COLO668 (cell line): ENCODE data around the gene MSANTD7.
A peak's percentile ranks its signal among the peaks of the same experiment; 100 is the strongest.
"Not testable (repeated sequence)": the region's sequence is repeated elsewhere in the genome, so short reads cannot be mapped to it uniquely, and the experiment has no call there.

Experiments
- DNase-seq: peaks from one replicate; lab custom pipeline; 2025; ENCODE audit not compliant: unreplicated experiment; lab: John Stamatoyannopoulos, UW

Gene MSANTD7

DNA sequence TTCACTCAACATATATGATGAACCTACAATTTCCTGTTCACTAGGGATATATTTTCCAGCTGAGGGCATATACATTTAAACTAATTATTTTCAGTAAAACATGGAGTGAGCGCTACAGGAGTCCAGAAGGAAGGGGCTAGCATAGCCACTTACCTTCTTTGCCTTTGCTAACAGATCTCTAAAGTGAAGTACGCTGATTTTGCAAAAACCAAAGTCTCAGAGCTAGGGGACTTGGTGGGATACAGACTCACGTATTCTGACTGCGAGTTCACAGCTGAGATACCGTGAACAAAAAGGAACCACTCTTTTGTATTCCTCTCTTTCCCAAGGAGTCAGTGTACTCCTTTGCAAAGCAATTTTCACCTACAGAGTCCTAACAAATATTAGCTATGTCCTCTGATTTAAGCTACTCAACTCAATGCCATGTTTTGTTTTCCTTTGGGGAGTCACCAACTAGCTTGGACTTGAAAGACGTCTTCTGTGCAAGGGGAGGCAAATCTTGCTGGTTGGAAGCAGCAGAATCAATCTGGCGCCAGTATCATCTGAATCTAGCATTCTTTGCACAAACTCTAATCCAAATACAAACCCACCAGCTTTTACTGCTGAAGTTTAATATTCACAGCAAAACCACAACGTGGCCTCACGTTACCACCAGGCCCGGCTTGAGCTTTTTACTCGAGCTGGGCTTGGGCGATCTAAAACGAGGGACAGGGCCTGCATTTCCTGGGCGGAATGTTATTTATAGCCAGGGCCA lies 926 bp upstream of the MSANTD7 start:
- no peak for DNase-seq

DNA sequence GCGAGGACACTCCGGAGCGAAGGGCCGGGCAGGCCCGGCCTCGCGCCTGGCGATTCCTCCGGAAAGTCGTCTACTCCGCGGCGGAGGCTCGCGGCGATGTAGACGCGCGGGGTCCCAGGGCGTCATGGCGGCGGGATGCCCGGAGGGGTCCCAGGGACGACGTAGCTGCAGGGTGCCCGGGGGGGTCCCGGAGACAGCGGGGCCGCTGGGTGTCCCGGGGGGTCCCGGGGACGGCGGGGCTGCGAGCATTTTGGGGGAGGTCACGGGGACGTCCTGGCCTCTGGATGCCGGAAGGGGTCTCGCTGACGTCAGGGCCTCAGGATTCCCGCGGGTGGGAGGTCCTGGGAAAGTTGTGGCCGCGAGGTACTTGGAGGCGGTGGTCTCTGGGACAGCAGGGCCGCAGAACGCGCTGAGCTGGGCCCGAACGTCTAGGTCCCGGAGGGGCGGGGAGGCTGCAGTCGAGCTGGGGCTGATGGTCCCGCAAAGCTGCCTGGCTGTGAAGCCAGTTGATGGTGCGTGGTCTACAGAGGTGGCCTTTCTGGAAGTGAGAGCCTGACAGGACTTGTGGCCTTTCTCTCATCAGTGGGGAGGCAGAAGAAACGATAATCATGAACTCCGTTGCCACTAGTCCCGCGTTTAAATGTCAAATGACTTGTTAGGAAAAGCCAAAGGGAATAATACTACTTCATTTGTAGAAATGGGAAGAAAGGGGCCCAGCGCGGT lies 637 bp downstream of the MSANTD7 start:
- peak; percentile 24 for DNase-seq

DNA sequence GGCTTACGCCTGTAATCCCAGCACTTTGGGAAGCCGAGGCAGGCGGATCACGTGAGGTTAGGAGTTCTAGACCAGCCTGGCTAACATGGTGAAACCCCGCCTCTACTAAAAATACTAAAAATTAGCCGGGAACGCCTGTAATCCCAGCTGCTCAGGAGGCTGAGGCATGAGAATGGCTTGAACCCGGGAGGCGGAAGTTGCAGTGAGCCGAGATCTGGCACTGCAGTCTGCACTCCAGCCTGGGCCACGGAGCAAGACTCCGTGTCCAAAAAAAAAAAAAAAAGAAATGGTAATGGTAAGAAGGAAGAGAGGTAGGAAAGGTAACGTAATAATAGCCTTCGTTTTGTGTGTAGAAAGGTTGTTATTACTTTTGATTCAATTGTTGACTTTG lies 1.2 kb downstream of the MSANTD7 start:
- peak; percentile 13 for DNase-seq

DNA sequence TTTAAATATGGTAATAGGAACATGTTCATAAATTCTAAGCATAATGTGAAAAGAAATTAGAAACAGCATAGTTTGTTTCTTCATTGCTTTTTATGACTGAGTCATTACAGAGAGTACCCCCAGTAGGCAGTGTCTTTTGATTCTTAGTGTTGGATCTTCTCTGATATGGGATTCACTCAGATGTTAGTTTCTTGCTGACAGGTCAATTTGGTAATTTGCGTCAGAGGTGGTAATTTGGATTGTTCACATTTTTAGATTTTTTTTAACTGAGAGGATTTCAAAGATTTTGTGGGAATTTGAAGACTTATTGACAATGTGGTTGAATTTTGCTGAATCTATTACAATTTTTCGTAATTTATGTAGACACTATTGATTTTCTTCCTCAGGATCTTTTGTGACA lies 2.1 kb downstream of the MSANTD7 start:
- DNase-seq = no peak

DNA sequence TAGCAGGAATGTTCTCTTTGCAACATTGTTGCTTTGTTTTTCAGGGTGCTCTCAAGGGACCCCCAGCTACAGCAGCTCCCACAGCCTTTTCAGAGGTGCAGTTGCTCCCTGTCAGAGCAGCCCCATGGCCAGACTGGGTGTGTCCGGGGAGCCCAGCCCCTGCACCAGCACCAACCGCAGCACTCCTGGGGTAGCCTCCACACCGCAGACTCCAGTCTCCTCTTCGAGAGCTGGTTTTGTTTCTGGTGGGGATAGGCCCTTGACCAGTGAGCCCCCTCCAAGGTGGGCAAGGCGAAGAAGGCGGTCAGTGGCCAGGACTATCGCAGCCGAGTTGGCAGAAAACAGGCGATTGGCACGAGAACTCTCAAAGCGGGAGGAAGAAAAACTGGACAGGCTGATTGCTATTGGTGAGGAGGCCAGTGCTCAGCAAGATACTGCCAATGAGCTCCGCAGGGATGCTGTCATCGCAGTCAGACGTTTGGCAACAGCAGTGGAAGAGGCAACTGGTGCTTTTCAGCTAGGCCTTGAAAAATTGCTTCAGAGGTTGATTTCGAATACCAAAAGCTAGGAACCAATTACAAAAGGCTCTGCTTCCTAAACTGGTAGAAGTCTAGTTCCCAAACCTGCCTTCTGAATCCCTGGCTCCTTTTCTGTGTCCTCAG lies 5.4 kb downstream of the MSANTD7 start:
- no peak for DNase-seq

DNA sequence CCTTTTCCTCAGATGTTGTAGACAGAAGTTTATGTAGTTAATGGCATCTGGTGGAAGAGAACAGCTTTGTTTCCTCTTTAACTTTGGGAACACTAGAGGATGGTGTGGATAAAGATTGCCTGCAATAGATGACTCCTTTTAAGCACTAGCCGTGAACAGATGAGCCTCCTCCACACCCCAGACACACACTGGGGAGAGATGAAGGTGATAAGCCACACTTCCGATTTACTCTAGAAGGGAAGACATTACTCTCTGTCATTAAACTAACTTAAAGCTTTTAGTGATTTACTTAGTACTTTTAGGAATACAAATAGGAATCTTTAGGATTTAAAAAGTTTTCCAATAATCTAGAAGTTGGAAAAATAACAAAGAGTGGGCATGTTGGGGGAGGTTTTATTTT lies 6.8 kb downstream of the MSANTD7 start:
- DNase-seq = no peak

DNA sequence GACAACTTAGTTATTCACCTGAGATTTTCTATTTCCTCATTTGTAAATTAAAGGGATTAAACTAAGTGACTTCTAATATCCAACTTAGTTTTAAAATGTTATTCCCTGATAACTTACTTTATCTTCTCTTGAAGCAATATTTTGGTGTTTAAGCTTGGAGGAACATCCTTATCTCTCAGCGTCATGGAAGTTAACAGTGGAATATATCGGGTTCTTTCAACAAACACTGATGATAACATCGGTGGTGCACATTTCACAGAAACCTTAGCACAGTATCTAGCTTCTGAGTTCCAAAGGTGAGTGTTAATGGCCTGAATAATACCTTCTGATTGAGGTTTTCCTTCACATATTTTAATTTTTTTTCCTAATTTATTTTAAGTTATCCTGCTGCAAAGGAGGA lies 14.1 kb downstream of the MSANTD7 start:
- DNase-seq = no peak

DNA sequence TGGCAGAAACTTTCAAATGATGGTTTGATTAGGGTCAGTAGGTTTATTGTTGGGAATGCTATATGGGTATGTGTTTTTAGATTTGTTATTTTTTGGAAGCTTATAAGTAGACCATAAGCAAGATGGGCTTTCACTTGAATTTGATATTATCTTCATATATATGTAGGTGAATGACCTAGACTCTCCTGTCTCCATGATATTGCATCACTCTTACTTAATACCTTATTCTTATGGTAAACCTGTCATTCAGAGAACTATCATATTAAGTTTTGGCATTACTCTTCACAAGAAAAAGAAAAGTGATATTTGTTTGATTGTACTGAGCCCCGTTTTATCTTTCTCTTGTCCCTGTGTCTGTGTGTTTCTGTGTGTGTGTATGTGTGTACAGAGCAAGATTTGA lies 17.3 kb downstream of the MSANTD7 start:
- DNase-seq = no peak

DNA sequence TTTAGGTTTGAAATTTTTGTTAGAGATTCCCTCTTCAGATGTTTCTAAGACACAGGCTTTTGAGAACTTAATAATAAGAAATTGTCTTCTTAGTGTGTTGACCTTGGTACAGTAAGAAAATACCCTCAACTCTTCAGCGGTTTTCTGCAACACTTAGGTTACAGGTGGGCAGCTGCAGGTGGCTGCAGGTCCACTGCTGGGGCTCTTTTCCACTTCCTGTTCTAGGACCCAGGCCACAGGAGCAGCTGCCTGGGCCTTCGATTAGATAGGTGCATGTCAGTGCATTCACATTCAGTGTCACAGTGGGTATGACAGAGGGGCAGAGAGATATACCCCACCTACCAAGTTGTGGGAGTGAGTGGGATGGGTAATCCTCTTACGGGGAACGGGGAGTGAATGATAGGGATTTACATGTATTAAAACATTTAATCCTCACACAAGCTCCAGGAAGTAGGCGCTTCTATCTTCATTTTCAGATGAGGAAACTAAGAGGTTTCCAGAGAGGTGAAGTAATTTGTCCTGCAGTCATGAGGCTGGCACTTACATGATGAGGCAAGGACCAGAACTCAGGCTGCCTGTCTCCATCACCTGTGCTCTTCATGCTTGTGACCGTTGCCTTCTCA lies 20.3 kb downstream of the MSANTD7 start:
- no peak for DNase-seq

DNA sequence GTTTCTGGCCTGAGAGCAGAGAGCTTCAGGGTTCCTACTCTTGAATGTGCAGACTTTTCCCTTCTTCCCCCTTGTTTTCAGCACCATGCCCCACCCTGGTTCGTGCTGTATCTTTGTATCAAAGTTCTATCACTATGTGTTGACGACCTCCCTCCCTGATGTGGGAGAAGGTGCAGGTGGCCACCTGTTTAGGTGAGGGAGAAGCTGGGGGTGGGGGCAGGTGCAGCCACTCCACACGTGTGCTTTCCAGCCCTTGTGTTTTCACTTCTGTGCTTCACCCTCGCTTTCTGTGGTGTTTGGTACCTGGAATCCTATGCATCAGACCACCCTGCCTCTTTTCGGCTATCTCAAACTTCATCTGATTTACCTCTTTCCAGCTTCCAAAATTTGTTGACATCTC lies 20.9 kb downstream of the MSANTD7 start:
- DNase-seq = no peak

DNA sequence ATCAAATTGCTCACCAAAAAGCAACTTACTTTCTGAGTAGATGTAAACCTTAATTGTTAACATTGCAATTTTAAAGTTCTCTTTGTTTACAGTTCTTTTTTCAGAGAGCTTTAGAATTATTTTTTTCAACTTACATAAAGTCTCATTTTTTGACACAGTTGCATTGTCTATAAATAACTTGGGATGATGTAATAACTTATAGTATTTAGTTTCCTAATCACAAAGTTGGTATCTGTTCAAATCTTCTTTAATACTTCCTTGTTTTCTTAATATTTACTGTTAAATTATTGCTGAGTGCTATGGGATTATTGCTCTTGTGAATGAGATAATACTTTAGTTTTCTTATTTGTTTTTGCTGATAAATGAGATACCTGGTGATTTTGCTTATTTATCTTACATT lies 21.7 kb downstream of the MSANTD7 start:
- DNase-seq = no peak

DNA sequence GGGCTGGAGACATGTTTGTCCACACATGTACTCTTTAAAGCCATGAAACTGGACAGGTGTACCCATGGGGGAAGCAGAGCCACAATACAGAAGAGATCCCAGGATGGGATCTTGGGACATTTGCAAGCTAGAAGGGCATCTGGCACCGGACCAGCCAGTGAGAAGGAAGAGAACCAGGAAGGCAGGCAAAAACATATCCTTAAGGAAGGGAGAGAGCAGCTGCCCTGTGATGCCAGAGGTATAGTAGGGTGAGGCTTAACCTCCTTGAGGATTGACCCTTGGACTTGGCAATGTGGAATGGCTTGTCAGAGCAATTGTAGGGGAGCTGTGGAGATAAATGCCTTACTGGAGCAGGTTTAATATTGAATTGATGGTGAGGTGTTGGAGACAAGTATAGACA lies 22.7 kb downstream of the MSANTD7 start:
- no peak for DNase-seq

DNA sequence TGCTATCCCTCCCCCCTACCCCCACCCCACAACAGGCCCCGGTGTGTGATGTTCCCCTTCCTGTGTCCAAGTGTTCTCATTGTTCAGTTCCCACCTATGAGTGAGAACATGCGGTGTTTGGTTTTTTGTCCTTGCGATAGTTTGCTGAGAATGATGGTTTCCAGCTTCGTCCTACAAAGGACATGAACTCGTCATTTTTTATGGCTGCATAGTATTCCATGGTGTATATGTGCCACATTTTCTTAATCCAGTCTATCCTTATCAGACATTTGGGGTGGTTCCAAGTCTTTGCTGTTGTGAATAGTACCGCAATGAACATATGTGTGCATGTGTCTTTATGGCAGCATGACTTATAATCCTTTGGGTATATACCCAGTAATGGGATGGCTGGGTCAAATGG lies 26.4 kb downstream of the MSANTD7 start:
- DNase-seq = not testable (repeated sequence)

DNA sequence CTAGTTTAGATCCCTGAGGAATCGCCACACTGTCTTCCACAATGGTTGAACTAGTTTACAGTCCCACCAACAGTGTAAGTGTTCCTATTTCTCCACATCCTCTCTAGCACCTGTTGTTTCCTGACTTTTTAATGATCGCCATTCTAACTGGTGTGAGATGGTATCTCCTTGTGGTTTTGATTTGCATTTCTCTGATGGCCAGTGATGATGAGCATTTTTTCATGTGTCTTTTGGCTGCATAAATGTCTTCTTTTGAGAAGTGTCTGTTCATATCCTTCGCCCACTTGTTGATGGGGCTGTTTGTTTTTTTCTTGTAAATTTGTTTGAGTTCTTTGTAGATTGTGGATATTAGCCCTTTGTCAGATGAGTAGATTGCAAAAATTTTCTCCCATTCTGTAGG lies 26.8 kb downstream of the MSANTD7 start:
- not testable (repeated sequence) for DNase-seq

DNA sequence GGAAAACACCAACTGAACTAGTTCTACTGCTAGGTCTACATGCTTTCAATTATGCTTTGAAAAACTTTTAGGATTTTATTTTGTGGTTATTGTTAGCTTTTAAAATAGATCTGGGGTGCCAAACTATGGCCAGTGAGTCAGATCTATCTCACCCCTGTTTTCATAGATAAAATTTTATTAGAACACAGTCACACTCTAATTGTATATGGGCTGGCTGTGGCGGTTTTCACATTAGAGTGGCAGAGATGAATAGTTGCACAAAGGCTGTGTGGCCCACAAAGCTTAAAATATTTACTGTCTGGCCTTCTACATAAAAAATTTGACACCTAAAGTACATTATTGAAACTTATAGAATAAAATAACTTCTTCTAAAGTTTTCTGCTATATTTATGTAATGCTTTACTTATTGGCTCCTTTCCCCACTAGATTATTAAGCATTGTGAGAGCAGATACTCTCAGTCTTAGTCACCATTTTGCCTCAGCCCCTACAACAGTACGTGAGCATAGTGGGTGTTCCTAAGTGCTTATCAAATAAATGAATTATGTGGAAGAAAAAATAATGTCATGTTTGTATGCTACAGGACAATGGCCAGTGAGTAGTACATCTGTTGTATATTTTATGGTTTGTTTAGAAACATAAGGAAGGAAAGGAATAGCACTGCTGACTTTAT lies 35.1 kb downstream of the MSANTD7 start:
- no peak for DNase-seq

DNA sequence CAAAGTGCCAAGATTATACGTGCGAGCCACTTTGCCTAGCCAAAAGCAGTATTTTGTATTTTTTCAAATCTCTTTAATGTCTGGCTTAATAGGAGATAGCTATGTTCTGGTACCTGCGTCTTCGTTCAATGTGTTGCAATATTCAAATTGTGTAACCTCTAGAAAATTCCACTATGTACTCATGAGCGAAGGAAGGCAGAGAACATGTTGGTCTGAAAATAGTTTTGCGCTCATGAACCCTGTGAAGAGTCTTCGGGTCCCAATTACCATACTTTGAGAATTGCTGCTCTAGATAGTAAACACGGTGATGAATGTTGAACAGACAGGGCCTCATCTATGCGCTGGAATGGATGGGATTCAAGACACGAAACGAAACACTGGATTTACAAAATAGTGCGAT lies 37.8 kb downstream of the MSANTD7 start:
- no peak for DNase-seq

DNA sequence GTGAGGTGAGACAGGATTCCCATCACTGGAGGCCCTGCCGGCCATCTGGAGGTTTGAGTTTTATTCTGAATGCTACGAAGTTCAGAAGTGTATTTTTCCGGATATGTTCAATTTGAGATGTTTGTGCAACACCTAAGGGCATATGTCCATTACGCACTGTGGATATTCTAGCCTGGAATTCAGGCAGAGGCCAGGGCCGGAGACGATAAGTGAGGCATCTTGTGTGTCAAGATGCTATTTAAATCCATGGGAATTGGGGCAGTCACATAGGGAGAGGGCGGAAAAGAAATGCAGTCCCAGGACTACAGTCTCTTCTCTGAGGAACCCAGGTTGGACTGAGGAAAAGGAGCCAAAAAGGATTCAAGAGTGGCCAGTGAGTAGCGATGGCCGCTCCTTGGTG lies 38.7 kb downstream of the MSANTD7 start:
- no peak for DNase-seq

DNA sequence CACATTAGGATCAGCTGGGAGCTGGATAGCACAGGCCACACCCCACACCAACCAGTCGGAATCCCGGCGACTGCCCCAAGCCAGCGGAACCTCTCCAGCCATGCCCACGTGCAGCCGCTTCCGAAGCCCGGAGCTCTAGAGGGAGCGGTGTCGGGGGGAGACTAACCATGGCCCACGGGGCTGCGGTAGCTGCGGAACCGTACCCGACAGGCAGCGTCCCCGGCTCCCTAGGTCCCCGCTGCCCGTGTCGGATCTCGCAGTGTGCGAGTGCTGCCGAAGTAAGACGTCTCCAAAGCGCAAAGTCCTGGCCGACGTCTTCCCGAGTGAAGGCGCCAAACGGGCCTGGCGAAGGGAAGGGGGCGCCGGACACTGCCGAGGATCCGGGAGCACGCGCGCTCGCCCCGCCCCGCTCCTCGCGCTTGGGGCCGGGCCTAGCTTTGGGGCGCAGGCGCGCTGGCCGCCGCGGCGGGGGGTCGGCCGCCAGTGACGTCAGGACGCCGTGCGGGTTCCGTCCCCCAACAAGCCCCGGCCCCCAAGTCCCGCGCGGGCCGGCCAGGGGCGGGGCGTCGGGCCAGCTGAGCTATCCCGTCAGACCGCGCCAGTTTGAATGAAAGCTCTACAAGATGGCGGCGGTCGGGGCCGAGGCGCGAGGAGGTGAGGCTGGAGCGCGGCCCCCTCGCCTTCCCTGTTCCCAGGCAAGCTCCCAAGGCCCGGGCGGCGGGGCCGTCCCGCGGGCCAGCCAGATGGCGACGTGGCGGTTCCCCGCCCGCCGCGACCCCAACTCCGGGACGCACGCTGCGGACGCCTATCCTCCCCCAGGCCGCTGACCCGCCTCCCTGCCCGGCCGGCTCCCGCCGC lies 40.4 kb downstream of the MSANTD7 start, which contains the start of gene SUV39H2:
Gene SUV39H2, plus strand, starts transcription at position 601 of the 858 bp plus-strand sequence. Its CDS starts 23 bp downstream, at position 624.
- DNase-seq = peak; percentile 92

DNA sequence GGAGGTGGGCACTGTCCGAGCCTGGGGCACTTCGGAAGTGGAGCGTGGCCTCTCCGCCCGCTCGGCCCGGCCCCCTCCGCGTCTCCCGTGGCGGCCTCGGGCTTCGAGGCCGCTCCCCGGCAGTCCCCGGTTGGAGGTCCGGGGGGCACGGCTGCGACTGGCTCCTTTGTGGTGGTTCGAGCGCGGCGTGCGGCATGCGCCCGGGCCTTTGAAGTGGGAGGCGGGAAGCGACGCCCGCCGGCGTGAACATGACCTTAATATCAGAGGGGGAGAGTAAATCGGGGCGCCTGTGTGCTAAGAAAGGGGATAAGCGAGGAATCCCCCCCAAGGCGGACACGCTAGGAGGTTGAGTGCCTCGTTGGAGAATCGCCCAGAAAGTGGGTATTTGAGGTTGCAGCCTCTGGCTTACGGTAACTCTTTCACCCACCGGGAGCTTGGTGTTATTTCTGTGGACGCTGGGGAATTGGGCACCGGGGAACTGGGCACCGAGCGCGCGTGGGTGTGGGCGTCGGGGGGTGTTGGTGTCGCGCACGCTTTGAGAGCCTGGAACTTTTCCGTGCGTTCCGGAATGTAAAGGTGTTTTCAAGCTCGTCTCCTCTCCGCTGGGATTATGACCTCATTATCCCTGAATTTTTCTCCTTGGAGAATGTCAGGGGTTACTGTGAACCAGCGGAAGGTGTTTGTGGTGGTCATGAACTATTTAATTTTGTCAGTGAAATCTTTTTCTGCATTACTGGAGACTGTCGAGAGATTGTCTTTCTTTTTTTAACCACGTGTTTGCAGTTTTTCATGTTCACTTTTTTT lies 41.2 kb downstream of the MSANTD7 start:
- peak; percentile 44 for DNase-seq

DNA sequence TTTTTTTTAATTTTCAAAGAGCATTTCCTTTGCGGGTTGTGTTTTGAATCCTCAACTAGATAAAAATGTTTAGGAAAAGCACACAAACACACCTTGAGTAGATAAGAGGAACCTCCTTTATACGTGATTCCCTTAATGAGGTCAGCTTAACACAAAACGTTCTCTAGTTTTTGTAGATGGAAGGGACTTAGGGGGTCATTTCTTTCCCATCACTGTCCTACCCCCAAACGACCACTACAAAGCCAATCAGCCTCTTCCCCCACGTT lies 41.8 kb downstream of the MSANTD7 start:
- no peak for DNase-seq
